HG03571 (cell line): ENCODE measurements around the gene PCDHB3.
"Not testable (repeated sequence)": the region's sequence is repeated elsewhere in the genome, so short reads cannot be mapped to it uniquely, and the experiment has no call there.

Source experiments
- ATAC-seq: cut with Tn5 transposase; IDR thresholded peaks from one replicate; pipeline ENCODE4 v1.9.1; 2021; ENCODE audit not compliant: unreplicated experiment

The PCDHB3 gene

GRCh38 chr5:141100243-141100805 is at the start of gene PCDHB3:
Gene PCDHB3, plus strand, starts transcription at chr5:141100473. Its CDS starts 177 bp downstream, at chr5:141100650.
- ATAC-seq = no peak

- no peak for ATAC-seq
These were observed 49.4 kb upstream of the PCDHB3 start, which contains the start of gene PCDHB1 for GRCh38 chr5:141050622-141051520. Gene PCDHB1, plus strand, starts transcription at chr5:141051374. Its CDS starts 97 bp downstream, at chr5:141051471.

GRCh38 chr5:141051521-141051866 is 48.8 kb upstream of the PCDHB3 start:
- no peak for ATAC-seq

- no peak for ATAC-seq
These were observed 22.4 kb upstream of the PCDHB3 start for GRCh38 chr5:141077826-141078225.

GRCh38 chr5:141082228-141082627 is 18.0 kb upstream of the PCDHB3 start:
- no peak for ATAC-seq

- no peak for ATAC-seq
These were observed 15.7 kb upstream of the PCDHB3 start for GRCh38 chr5:141084487-141084989.

- ATAC-seq = no peak
These were observed 5.6 kb upstream of the PCDHB3 start, which contains the start of gene PCDHB2 for GRCh38 chr5:141094481-141095262. Gene PCDHB2, plus strand, starts transcription at chr5:141094615. Its CDS starts 176 bp downstream, at chr5:141094791.

- ATAC-seq = no peak
These were observed 5.0 kb upstream of the PCDHB3 start for GRCh38 chr5:141095263-141095641.

- not testable (repeated sequence) for ATAC-seq
These were observed 4.1 kb upstream of the PCDHB3 start for GRCh38 chr5:141096181-141096580.

- ATAC-seq = not testable (repeated sequence)
These were observed 3.7 kb upstream of the PCDHB3 start for GRCh38 chr5:141096586-141096985.

GRCh38 chr5:141101059-141101458 is 786 bp downstream of the PCDHB3 start:
- no peak for ATAC-seq

GRCh38 chr5:141102070-141102469 is 1.8 kb downstream of the PCDHB3 start:
- ATAC-seq = not testable (repeated sequence)

GRCh38 chr5:141102471-141102870 is 2.2 kb downstream of the PCDHB3 start:
- ATAC-seq = not testable (repeated sequence)

- ATAC-seq = no peak
These were observed 5.1 kb downstream of the PCDHB3 start for GRCh38 chr5:141105350-141105749.

- no peak for ATAC-seq
These were observed 19.0 kb downstream of the PCDHB3 start for GRCh38 chr5:141119250-141119649.

- no peak for ATAC-seq
These were observed 21.3 kb downstream of the PCDHB3 start, which contains the start of gene PCDHB4 for GRCh38 chr5:141121563-141121962. Gene PCDHB4, plus strand, starts transcription at chr5:141121818. Its CDS starts 181 bp downstream, at chr5:141121999.

GRCh38 chr5:141121985-141122384 is 21.7 kb downstream of the PCDHB3 start:
- ATAC-seq = no peak

- ATAC-seq = not testable (repeated sequence)
These were observed 23.3 kb downstream of the PCDHB3 start for GRCh38 chr5:141123396-141124135.

GRCh38 chr5:141127305-141127704 is 27.0 kb downstream of the PCDHB3 start:
- ATAC-seq = no peak

- no peak for ATAC-seq
These were observed 34.9 kb downstream of the PCDHB3 start, which contains the start of gene PCDHB5 for GRCh38 chr5:141135030-141135717. Gene PCDHB5, plus strand, starts transcription at chr5:141135206. Its CDS starts 229 bp downstream, at chr5:141135435.
